ENCODE data around the gene DNAJC21. TPM values are rescaled to one million over a fixed set of nuclear protein-coding genes. Genes with fewer than 3 reads are reported as not detected.
A peak's percentile ranks its signal among the peaks of the same experiment; 100 is the strongest.

The DNAJC21 gene
- total and polyA plus RNA-seq, 9 of the 15 experiments (the other 6 are each of a cell fraction or from before 2014, with no cell fraction given) = 26.6 to 105 (median 70.7) TPM

DNA sequence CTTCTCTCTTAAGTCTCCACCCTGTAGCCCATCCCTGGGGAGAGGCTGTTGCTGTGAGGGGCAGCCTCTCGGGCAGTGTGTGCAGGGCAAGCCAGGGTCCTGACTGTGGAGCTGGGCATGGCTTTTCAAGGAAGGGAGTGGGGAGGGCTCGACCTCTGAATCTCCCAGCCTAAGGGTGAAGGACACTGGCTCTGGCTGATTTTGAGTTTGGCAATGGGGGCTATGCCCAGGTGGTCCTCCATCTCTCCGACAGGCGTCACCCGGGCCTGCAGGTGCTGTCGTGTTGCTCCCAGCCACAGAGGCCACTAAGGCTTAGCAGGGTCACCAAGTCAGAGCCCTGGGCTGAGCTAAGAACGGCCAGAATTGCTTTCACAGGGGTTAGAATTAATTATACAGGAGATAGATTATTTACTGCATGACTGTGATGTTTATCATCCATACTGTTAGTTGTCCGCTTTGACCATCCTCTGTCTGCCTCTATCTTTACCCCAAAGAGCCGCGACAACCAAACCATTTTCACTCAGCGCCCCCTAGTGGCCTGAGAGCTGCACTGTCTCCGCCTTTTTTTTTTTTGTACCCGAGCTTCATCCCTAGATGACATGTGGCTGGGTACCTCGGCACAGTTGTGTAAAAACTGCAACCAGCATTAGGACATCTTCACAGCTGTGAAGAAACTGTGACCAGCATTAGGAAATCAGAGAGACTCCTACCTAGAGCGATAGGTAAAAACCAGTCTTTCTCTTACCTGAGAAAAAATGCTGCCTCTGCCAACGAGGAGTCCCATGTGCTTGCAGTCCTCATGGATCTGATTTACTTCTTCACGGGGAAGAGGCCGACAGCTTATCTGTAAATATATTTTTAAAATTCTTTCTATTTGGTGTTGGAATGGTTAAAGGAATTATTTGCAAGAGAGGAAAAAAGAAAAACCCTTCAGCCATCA is 73.9 kb downstream of the DNAJC21 start (continued):
- TF ChIP-seq, protein P1, sequence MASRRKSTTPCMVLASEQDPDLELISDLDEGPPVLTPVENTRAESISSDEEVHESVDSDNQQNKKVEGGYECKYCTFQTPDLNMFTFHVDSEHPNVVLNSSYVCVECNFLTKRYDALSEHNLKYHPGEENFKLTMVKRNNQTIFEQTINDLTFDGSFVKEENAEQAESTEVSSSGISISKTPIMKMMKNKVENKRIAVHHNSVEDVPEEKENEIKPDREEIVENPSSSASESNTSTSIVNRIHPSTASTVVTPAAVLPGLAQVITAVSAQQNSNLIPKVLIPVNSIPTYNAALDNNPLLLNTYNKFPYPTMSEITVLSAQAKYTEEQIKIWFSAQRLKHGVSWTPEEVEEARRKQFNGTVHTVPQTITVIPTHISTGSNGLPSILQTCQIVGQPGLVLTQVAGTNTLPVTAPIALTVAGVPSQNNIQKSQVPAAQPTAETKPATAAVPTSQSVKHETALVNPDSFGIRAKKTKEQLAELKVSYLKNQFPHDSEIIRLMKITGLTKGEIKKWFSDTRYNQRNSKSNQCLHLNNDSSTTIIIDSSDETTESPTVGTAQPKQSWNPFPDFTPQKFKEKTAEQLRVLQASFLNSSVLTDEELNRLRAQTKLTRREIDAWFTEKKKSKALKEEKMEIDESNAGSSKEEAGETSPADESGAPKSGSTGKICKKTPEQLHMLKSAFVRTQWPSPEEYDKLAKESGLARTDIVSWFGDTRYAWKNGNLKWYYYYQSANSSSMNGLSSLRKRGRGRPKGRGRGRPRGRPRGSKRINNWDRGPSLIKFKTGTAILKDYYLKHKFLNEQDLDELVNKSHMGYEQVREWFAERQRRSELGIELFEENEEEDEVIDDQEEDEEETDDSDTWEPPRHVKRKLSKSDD (conservative IDR thresholded peaks at IDR 0.05; ENCODE audit: low read length) = no peak
- TF ChIP-seq IRF2 (CRISPR knock-in tag; IDR thresholded peaks at IDR 0.05) = no peak
- no peak for TF ChIP-seq CREB1 (IDR thresholded peaks at IDR 0.05)
- no peak for TF ChIP-seq CREB1 (CRISPR knock-in tag; IDR thresholded peaks at IDR 0.05)
- TF ChIP-seq CTBP1 (IDR thresholded peaks at IDR 0.05; ENCODE audit: borderline replicate concordance) = no peak
- TF ChIP-seq, protein P2, sequence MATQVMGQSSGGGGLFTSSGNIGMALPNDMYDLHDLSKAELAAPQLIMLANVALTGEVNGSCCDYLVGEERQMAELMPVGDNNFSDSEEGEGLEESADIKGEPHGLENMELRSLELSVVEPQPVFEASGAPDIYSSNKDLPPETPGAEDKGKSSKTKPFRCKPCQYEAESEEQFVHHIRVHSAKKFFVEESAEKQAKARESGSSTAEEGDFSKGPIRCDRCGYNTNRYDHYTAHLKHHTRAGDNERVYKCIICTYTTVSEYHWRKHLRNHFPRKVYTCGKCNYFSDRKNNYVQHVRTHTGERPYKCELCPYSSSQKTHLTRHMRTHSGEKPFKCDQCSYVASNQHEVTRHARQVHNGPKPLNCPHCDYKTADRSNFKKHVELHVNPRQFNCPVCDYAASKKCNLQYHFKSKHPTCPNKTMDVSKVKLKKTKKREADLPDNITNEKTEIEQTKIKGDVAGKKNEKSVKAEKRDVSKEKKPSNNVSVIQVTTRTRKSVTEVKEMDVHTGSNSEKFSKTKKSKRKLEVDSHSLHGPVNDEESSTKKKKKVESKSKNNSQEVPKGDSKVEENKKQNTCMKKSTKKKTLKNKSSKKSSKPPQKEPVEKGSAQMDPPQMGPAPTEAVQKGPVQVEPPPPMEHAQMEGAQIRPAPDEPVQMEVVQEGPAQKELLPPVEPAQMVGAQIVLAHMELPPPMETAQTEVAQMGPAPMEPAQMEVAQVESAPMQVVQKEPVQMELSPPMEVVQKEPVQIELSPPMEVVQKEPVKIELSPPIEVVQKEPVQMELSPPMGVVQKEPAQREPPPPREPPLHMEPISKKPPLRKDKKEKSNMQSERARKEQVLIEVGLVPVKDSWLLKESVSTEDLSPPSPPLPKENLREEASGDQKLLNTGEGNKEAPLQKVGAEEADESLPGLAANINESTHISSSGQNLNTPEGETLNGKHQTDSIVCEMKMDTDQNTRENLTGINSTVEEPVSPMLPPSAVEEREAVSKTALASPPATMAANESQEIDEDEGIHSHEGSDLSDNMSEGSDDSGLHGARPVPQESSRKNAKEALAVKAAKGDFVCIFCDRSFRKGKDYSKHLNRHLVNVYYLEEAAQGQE (IDR thresholded peaks at IDR 0.05; ENCODE audit: borderline replicate concordance) = peak; percentile 79; the same call in 1 of the 2 replicates
- TF ChIP-seq, protein P2 (CRISPR knock-in tag; IDR thresholded peaks at IDR 0.05; ENCODE audit: low read depth) = no peak
- TF ChIP-seq KDM4B (IDR thresholded peaks at IDR 0.05; ENCODE audit: borderline replicate concordance in 2 of 2, low read depth in 1 of 2) = no peak
- TF ChIP-seq BDP1 (IDR thresholded peaks at IDR 0.05; ENCODE audit: insufficient read depth, insufficient read length) = no peak
- TF ChIP-seq, protein P3, sequence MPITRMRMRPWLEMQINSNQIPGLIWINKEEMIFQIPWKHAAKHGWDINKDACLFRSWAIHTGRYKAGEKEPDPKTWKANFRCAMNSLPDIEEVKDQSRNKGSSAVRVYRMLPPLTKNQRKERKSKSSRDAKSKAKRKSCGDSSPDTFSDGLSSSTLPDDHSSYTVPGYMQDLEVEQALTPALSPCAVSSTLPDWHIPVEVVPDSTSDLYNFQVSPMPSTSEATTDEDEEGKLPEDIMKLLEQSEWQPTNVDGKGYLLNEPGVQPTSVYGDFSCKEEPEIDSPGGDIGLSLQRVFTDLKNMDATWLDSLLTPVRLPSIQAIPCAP (CRISPR knock-in tag; IDR thresholded peaks at IDR 0.05; ENCODE audit: borderline replicate concordance) = no peak
- TF ChIP-seq, protein P4, sequence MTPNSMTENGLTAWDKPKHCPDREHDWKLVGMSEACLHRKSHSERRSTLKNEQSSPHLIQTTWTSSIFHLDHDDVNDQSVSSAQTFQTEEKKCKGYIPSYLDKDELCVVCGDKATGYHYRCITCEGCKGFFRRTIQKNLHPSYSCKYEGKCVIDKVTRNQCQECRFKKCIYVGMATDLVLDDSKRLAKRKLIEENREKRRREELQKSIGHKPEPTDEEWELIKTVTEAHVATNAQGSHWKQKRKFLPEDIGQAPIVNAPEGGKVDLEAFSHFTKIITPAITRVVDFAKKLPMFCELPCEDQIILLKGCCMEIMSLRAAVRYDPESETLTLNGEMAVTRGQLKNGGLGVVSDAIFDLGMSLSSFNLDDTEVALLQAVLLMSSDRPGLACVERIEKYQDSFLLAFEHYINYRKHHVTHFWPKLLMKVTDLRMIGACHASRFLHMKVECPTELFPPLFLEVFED (CRISPR knock-in tag; conservative IDR thresholded peaks at IDR 0.05) = no peak
- peak; percentile 27 for TF ChIP-seq TBP (optimal IDR thresholded peaks at IDR 0.05; ENCODE audit: low read depth, low read length)
- 0 out of 2 replicates have a peak, but pooled peaks have one; percentile 9 for TF ChIP-seq SOX6 (IDR thresholded peaks at IDR 0.05)
- no peak for TF ChIP-seq NRF1 (conservative IDR thresholded peaks at IDR 0.05 in 1 of 2, IDR thresholded peaks at IDR 0.05 in 1 of 2)
